Stimulated activated CD8-positive, alpha-beta memory T cell treated with anti-CD3 and anti-CD28 coated beads, Interleukin-2, amount 100 ng/mL, for 1 hour (primary cell): ENCODE data around the gene TP53I13.
A peak's percentile ranks its signal among the peaks of the same experiment; 100 is the strongest.

Source experiments
- DNase-seq, 2 donors: peaks; one replicate each; pipeline ENCODE4 v3.0.0-alpha.2; 2020; ENCODE audit warnings: low read depth in 2 of 2

Gene TP53I13

DNA sequence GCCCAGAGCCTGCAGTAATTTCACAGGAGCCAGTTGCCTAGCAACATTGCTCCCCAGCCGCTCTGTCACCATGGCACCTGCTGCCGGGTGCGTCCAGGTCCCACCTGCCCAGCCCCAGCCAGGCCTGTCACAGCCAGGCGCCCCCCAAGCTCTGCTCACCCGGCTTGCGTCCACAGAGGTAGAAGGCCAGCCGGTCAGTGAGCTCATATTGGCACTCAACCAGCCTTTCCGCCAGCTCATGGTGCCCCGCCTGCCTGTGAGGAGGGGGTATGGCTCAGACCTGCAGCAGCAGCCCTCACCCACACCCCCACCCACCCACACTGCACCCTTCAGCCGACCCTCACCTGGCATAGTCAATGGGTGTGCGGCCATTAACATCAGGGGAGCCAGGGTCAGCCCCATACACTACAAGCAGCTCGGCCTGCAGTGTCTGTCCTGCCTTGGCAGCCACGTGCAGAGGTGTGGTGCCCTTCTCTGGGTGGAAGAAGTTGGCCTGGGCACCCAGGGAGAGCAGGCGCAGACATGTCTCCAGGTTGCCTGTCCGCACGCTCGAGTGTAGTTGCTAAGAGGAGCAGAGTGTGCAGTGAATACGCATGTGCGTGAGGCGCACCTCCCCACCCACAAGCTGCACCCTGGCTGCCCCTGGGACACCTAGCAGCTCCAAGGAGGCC lies 13.2 kb downstream of the TP53I13 start:
- no peak for DNase-seq

GRCh38 chr17:29582254-29582765 lies 13.8 kb downstream of the TP53I13 start:
- no peak for DNase-seq

GRCh38 chr17:29582772-29583171 lies 14.3 kb downstream of the TP53I13 start:
- no peak for DNase-seq

DNA sequence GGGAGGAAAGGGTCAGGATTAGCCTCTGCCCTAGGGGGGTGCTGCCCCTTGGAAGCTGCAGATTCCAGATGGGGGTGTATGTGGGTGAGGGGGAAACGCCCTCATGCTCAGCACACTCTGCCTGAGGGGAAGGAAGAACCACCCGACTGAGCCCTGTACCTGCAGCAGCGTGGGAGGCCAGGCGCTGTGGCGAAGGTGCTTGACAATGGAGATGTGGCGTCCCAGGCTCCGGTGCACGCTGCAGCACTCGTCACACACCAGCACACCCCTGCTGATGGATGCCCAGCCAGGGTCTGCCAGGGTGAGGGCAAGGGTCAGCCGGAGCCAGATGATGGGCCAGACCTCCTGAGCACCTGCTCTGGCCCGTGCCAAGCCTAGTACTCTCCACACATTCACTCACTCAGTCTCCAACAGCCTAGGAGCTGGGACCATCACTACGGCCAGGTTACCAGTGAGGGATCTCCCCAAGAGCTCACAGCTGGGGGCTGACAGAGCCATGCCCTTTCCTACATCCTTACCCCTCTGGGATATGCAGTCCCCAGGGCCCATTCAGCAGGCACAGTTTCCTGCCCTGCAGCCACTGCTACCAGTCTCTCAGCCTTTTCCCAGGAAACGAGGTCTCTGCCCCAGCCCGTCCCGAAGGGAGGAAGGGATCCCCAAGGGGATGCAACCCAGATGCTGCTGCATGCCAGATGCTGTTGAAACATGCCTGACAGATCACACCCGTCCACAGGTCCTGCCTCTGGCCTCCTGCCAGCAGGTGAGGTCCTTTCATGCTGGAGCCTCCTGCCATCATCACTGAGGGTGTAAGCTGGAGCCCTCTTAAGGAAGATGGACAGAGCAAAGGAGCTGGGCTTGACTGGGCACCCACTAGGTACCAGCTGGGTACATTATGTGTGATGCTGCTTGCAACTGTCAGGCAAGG lies 15.1 kb downstream of the TP53I13 start:
- no peak for DNase-seq

- DNase-seq: no peak
Observed at GRCh38 chr17:29584452-29585079, 16.1 kb downstream of the TP53I13 start.

DNA sequence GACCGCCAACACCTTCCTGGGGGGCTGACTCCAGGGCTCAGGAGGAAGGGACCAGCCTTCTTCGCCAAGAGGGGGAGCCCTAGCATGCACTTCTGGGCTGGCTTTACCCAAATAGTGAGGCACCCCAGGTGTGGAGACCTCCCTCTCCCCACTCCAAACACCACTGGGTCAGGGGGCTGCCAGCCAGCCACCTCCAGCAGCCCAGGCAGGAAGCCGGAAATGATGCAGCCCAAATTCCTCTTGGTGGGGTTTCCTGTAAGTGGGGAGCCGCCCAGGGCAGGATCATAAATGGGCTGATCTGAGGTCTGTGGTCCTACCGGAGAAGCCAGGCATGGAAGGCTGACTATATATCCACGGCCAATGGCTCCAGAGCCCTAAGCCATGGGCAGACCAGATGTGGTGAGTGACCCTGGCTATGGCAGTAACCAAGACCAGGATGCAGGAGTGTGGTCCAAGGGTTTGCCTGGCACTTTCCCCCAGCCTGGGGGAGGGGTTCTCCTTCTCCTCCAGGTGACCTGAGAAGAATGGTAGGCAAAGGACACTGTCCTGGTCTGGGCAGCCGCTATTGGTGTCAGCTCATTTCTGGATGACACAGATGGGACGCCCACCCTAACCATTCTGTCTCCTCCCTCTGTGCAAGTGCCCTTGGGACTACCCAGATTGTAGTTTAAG lies 16.7 kb downstream of the TP53I13 start:
- no peak for DNase-seq

GRCh38 chr17:29586676-29587469 lies 18.4 kb downstream of the TP53I13 start:
- no peak for DNase-seq

DNA sequence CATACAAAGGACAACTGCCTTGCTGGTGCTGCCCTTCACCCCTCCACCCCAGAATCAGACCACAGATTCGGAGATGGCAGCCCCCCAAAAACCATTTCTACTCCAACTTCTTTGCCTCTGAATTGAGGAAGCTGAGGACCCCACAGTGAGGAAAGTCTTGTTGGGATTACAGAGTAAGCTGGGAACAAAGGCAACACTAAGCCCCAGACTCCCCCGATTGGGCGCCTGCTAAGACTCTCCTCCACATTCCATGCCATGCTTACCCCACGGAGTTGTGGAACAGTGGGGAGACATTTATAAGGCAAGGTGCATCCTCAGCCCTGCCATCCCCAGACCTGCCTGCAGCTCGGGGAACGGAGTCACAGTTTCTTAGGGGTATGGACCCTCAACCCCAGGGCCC lies 19.1 kb downstream of the TP53I13 start:
- DNase-seq: no peak

GRCh38 chr17:29588017-29588561 lies 19.6 kb downstream of the TP53I13 start:
- DNase-seq: no peak

- DNase-seq: no peak
Observed at GRCh38 chr17:29588562-29589411, 20.3 kb downstream of the TP53I13 start.

DNA sequence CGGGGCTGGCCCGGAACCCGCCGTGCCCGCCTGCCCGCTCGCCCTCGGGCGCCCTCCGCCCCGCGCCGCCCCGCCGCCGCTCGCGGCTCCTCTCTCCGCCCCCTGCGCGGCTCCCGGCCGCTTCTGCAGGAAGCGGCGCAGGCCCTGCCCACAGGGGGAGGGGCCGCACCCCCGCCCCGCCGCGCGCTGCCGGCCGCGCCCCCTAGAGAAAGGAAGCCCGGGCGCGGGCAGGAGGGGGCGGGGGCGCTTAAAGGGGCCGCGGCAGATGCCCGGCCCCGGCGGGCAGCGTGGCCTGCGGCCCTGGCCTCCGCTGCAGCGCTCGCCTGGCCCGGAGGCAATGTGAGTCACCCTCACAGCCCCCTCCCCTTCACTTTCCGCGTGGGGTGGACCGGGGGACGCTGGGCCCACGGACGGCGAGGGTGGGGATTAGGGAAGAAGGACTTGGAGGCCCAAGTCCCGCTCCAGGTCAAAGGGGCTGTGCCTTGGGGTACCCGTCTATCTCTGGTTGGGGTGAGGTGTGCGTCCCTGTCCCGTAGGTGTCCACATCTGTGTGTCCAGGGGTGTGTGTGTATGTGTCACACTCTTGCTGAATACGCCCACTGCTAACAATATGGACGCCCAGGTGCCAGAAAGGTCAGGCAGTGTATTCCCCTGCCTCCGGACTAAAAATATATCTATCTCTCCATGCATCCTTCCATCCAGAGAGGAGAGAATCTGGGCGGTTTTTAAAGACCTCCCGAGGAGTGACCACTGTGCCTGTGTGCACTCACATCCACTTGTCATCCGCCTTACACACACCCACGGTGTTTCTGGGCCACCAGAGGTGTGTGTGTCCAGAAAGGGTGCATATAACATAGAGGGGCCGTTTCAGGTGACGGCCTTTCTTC lies 21.3 kb downstream of the TP53I13 start, which contains the start of gene GIT1:
Gene GIT1, minus strand, starts transcription at position 125 of the 887 bp plus-strand sequence. CDS start 270 bp downstream, outside the sequence.
- DNase-seq: peak; percentile 63 to 71

- no peak for DNase-seq
Observed at GRCh38 chr17:29590411-29591145, 22.1 kb downstream of the TP53I13 start.

GRCh38 chr17:29591146-29591736 lies 22.7 kb downstream of the TP53I13 start:
- DNase-seq: no peak

DNA sequence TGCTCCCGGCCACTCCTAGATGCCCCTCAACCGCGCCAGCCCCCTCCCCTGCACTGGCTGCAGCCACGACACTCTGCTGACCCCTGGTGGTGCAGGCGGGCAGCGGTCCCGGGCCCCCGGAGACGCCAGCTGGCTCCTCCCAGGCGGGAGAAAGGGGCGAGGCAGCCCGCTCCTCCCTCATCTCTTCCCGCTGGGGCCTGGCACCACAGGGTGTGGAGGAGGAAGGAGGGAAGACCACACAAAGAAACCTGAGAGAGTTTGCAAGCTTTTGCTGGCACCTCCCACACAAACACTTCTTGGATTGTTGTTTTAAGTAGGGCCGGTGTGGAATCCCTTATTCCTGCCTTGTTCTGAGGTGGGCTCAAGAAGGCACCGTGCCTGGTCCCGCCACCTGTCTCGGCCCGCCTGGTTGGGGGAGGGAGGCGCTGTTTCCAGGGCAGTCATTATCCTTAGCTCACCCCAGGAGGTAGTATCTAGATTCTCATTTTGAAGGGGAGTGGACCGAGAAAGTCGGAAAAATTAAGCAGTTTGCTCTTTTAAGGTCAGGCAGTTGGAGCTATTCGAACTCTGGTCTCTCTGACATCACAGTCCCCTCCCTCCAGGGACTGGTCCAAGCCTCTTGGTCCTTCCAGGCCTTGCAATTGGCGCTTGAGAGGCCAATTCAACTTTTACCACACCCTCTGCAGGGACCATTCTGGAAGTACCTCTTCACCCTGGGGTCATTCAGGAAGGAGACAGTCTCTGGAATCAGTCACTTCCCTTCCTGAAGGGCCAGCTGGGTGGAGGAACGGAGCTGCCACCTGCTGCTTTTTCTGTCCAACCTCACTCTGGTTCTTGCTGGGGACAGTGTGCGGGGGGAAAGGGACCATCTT lies 23.5 kb downstream of the TP53I13 start:
- DNase-seq: peak; percentile 53 to 55

DNA sequence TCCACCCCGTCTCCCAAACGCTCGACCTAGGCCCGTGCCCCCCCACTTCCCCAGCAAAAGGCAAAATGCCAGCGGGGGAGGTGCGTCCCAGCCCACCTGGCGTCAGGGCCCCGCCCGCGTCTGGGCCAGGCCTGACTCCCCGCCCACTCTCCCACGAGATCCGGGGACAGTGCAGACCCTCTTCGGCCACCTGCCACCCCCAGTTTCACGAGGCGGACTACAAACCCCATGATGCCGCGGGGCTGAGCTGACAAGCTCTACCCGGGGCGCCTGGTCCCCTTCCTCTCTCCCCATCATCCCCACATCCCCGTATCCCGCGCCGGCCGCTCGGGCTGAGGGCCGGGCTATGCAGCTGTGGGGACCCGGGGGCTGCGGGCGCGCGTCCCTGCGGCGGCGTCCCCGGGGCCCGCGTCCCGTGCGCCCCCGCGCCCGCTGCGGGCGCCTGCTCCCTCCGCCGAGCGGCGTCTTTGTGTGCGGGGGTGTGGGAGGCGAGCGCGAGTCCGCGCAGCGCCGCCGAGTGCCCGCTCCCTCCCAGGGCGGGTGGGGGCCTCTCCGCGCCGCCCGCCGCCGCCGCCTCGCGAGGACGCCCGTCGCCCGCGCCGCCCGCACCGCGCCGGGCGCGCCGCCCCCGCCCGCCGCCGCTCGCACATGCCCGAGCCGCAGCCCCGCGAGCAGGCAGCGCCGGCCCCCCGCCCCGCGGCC lies 24.5 kb downstream of the TP53I13 start, which contains the start of gene ANKRD13B:
Gene ANKRD13B, plus strand, starts transcription at position 283 of the 702 bp plus-strand sequence. CDS start 490 bp downstream, outside the sequence.
- DNase-seq: no peak
